ENCODE data around the gene IL11RA. TPM values are rescaled to one million over a fixed set of nuclear protein-coding genes. Genes with fewer than 3 reads are reported as not detected.
"Not testable (repeated sequence)": the region's sequence is repeated elsewhere in the genome, so short reads cannot be mapped to it uniquely, and the experiment has no call there.

Gene IL11RA
- total RNA-seq, 1 donor from 2014 or later = 75.7 TPM

DNA sequence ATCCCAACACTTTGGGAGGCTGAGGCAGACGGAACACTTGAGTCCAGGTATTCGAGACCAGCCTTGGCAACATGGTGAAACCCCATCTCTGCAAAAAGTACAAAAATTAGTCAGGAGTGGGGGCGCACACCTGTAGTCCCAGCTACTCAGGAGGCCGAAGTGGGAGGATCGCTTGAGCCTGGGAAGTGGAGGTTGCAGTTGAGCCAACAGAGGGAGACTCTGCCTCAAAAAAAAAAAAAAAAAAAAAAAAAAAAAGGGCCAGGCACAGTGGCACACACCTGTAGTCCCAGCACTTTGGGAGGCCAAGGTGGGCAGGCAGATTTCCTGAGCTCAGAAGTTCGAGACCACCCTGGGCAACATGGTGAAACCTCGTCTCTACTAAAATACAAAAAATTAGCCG, 12.7 kb upstream of the IL11RA start:
- not testable (repeated sequence) for H3K4me3 ChIP-seq (ENCODE audit: low read length in 3 of 3); H3K9ac ChIP-seq (ENCODE audit: low read depth in 1 of 3, low read length in 3 of 3); H3K27me3 ChIP-seq (ENCODE audit: control insufficient read depth in 3 of 3, insufficient read depth in 3 of 3, low read length in 3 of 3); H3K27ac ChIP-seq (ENCODE audit: low read depth, low read length); H3K9me3 ChIP-seq (ENCODE audit: control insufficient read depth in 3 of 3, low read length in 3 of 3)
- Histone ChIP-seq H3K4me1 (ENCODE audit: control insufficient read depth in 3 of 3, insufficient read depth in 3 of 3, low read length in 3 of 3) (peaks cover 18 to 38% (median 27%) of the 10 kb centered on the region in 3 donors), H3K36me3 (ENCODE audit: control insufficient read depth in 3 of 3, insufficient read depth in 3 of 3, low read length in 3 of 3) (peaks cover 8 to 12% (median 10%) of the 10 kb centered on the region in 3 donors)

DNA sequence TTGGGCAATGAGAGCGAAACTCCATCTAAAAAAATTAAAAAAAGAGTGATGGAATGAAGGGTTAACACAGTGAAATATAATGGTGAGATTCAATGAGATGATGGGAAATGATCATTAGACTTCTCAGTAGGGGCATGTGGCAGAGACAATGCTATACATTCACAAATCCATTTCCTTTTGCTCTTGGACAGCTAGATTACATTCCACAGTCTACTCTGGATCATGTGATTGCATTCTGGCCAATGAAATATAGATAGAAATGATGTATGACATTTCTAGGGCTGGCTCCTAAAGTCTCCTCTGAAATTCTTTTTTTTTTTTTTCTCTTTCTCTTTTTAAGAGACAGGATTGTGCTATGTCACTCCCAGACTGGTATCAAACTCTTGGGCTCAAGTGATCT, 9.3 kb upstream of the IL11RA start:
- H3K27me3 ChIP-seq (ENCODE audit: control insufficient read depth in 3 of 3, insufficient read depth in 3 of 3, low read length in 3 of 3) = no peaks in the 10 kb centered on the region
- H3K4me1 ChIP-seq (ENCODE audit: control insufficient read depth in 3 of 3, insufficient read depth in 3 of 3, low read length in 3 of 3) = peaks cover 22 to 35% (median 26%) of the 10 kb centered on the region in 3 donors
- no peak overlapping the region for H3K4me3 ChIP-seq (ENCODE audit: low read length in 3 of 3)
- H3K36me3 ChIP-seq (ENCODE audit: control insufficient read depth in 3 of 3, insufficient read depth in 3 of 3, low read length in 3 of 3) = no peaks in the 10 kb centered on the region
- H3K9ac ChIP-seq (ENCODE audit: low read depth in 1 of 3, low read length in 3 of 3) = no peak overlapping the region
- H3K27ac ChIP-seq (ENCODE audit: low read depth, low read length) = no peak overlapping the region
- no peaks in the 10 kb centered on the region for H3K9me3 ChIP-seq (ENCODE audit: control insufficient read depth in 3 of 3, low read length in 3 of 3)

DNA sequence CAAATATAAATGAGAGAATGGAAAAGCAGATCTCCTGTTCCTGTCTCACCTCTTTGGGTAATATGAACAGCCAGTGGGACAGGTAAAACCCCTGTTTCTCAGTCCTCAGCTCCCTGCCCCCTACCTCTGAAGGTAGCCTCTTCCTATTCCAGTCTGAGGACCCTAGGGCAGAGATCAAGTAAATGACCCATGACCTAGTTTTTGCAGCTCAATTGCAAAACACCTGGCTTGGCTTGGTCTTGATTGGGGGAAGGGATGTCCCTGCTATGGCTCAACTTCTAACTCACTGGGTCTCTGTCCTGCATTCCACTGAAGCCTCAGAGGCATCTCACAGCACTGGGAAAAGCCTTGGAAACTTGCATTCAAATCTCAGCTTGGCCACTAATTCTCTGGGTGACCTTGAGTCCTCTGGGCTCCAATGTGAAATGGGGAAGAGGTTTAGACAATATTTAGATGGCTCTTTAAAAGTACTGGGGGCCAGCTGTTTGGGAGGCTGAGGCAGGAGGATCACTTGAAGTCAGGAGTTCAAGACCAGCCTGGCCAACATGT, 7.1 kb upstream of the IL11RA start:
- Histone ChIP-seq H3K9ac (ENCODE audit: low read depth in 1 of 3, low read length in 3 of 3) (no peak overlapping the region), H3K4me3 (ENCODE audit: low read length in 3 of 3) (no peak overlapping the region), H3K4me1 (ENCODE audit: control insufficient read depth in 3 of 3, insufficient read depth in 3 of 3, low read length in 3 of 3) (peaks cover 25 to 42% (median 29%) of the 10 kb centered on the region in 3 donors), H3K27me3 (ENCODE audit: control insufficient read depth in 3 of 3, insufficient read depth in 3 of 3, low read length in 3 of 3) (no peaks in the 10 kb centered on the region), H3K36me3 (ENCODE audit: control insufficient read depth in 3 of 3, insufficient read depth in 3 of 3, low read length in 3 of 3) (peaks cover 16 to 19% (median 18%) of the 10 kb centered on the region in 3 donors), H3K27ac (ENCODE audit: low read depth, low read length) (no peak overlapping the region), H3K9me3 (ENCODE audit: control insufficient read depth in 3 of 3, low read length in 3 of 3) (no peaks in the 10 kb centered on the region)

DNA sequence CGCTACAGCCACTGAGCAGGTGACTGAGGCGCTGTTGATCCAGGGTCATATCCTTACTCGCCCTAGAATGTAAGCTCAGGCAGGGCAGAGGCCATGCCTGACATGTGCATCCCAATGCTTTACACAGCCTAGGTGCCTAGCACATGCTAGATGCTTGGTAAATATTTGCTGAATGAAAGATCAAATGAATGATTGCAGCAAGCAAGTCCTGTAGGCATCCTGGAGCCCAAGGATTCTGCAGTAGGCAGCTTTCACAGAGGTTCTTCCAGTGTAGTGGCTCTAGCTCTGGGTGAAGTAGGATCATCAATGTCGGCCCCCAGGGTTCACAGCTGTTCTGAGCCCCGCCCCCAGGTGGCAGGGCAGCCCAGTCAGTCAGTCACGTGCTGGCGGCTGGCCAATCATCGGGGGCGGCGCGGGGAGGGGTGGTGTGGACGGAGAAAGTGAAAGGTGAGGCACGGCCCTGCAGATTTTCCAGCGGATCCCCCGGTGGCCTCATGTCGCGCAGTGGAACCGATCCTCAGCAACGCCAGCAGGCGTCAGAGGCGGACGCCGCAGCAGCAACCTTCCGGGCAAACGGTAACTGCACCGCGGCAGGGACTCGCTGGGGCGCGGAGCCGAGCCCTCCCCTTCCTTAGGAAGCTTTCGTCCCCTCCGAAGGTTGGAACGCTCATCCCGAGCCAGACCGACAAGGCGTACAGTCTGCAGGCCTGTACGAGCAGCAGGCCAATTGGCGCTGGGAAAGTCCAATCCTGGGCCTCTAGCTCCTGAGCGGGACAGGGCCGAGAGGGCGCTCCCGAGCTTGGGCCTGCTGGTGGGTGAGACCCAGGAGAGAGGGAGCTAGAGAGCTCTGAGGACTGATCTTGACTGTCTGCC, 5.5 kb upstream of the IL11RA start, which contains the start of gene GALT:
GALT (plus strand) TSS at position 465 of the 873 bp plus-strand sequence; CDS start at position 495, 30 bp downstream.
- H3K4me1 ChIP-seq (ENCODE audit: control insufficient read depth in 3 of 3, insufficient read depth in 3 of 3, low read length in 3 of 3) = peaks cover 31 to 51% (median 37%) of the 10 kb centered on the region in 3 donors
- no peaks in the 10 kb centered on the region for H3K9me3 ChIP-seq (ENCODE audit: control insufficient read depth in 3 of 3, low read length in 3 of 3)
- peak within 1 kb of the TSS; percentile 85 for H3K27ac ChIP-seq (ENCODE audit: low read depth, low read length)
- H3K9ac ChIP-seq (ENCODE audit: low read depth in 1 of 3, low read length in 3 of 3) = peak within 1 kb of the TSS; percentile 84 to 96 (median 87)
- peak within 1 kb of the TSS; percentile 92 to 97 (median 95) for H3K4me3 ChIP-seq (ENCODE audit: low read length in 3 of 3)
- no peaks in the 10 kb centered on the region for H3K27me3 ChIP-seq (ENCODE audit: control insufficient read depth in 3 of 3, insufficient read depth in 3 of 3, low read length in 3 of 3)
- peaks cover 19 to 26% (median 22%) of the 10 kb centered on the region in 3 donors for H3K36me3 ChIP-seq (ENCODE audit: control insufficient read depth in 3 of 3, insufficient read depth in 3 of 3, low read length in 3 of 3)

DNA sequence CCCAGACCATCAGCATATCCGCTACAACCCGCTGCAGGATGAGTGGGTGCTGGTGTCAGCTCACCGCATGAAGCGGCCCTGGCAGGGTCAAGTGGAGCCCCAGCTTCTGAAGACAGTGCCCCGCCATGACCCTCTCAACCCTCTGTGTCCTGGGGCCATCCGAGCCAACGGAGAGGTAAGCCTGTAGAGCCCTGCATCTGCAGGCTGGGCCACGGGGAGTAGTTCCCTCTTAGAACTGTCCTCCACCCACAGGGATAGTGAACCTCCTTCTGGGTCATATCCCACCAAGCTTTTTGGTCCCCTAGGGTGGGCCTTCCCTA, 4.9 kb upstream of the IL11RA start:
- H3K27ac ChIP-seq (ENCODE audit: low read depth, low read length) = peak overlapping the region; percentile 85
- peaks cover 33 to 55% (median 41%) of the 10 kb centered on the region in 3 donors for H3K4me1 ChIP-seq (ENCODE audit: control insufficient read depth in 3 of 3, insufficient read depth in 3 of 3, low read length in 3 of 3)
- peaks cover 19 to 26% (median 22%) of the 10 kb centered on the region in 3 donors for H3K36me3 ChIP-seq (ENCODE audit: control insufficient read depth in 3 of 3, insufficient read depth in 3 of 3, low read length in 3 of 3)
- peak overlapping the region; percentile 84 to 96 (median 87) for H3K9ac ChIP-seq (ENCODE audit: low read depth in 1 of 3, low read length in 3 of 3)
- no peaks in the 10 kb centered on the region for H3K9me3 ChIP-seq (ENCODE audit: control insufficient read depth in 3 of 3, low read length in 3 of 3)
- peak overlapping the region; percentile 92 to 97 (median 95) for H3K4me3 ChIP-seq (ENCODE audit: low read length in 3 of 3)
- no peaks in the 10 kb centered on the region for H3K27me3 ChIP-seq (ENCODE audit: control insufficient read depth in 3 of 3, insufficient read depth in 3 of 3, low read length in 3 of 3)

DNA sequence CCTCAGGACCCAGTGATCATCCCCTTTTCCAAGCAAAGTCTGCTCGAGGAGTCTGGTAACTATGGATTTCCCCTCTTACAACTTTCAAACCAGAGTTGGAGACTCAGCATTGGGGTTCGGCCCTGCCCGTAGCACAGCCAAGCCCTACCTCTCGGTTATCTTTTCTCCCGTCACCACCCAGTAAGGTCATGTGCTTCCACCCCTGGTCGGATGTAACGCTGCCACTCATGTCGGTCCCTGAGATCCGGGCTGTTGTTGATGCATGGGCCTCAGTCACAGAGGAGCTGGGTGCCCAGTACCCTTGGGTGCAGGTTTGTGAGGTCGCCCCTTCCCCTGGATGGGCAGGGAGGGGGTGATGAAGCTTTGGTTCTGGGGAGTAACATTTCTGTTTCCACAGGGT, 4.3 kb upstream of the IL11RA start:
- peak overlapping the region; percentile 15 for H3K27ac ChIP-seq (ENCODE audit: low read depth, low read length)

DNA sequence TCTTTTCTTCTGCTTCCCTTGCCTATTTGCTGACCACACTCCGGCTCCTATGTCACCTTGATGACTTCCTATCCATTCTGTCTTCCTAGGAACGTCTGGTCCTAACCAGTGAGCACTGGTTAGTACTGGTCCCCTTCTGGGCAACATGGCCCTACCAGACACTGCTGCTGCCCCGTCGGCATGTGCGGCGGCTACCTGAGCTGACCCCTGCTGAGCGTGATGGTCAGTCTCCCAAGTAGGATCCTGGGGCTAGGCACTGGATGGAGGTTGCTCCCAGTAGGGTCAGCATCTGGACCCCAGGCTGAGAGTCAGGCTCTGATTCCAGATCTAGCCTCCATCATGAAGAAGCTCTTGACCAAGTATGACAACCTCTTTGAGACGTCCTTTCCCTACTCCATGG, 3.3 kb upstream of the IL11RA start:
- no peaks in the 10 kb centered on the region for H3K27me3 ChIP-seq (ENCODE audit: control insufficient read depth in 3 of 3, insufficient read depth in 3 of 3, low read length in 3 of 3)
- H3K9me3 ChIP-seq (ENCODE audit: control insufficient read depth in 3 of 3, low read length in 3 of 3) = no peaks in the 10 kb centered on the region
- peaks cover 45 to 71% (median 57%) of the 10 kb centered on the region in 3 donors for H3K4me1 ChIP-seq (ENCODE audit: control insufficient read depth in 3 of 3, insufficient read depth in 3 of 3, low read length in 3 of 3)
- H3K4me3 ChIP-seq (ENCODE audit: low read length in 3 of 3) = no peak overlapping the region
- H3K9ac ChIP-seq (ENCODE audit: low read depth in 1 of 3, low read length in 3 of 3) = peak overlapping the region in 1 of 3 donors; percentile 25
- H3K27ac ChIP-seq (ENCODE audit: low read depth, low read length) = no peak overlapping the region
- peaks cover 19 to 26% (median 22%) of the 10 kb centered on the region in 3 donors for H3K36me3 ChIP-seq (ENCODE audit: control insufficient read depth in 3 of 3, insufficient read depth in 3 of 3, low read length in 3 of 3)

More for the DNA sequence above, 4.3 kb upstream of the IL11RA start:
- Histone ChIP-seq H3K27me3 (ENCODE audit: control insufficient read depth in 3 of 3, insufficient read depth in 3 of 3, low read length in 3 of 3) (no peaks in the 10 kb centered on the region), H3K9me3 (ENCODE audit: control insufficient read depth in 3 of 3, low read length in 3 of 3) (no peaks in the 10 kb centered on the region), H3K4me1 (ENCODE audit: control insufficient read depth in 3 of 3, insufficient read depth in 3 of 3, low read length in 3 of 3) (peaks cover 38 to 61% (median 46%) of the 10 kb centered on the region in 3 donors), H3K9ac (ENCODE audit: low read depth in 1 of 3, low read length in 3 of 3) (peak overlapping the region; percentile 84 to 96 (median 87)), H3K4me3 (ENCODE audit: low read length in 3 of 3) (peak overlapping the region; percentile 92 to 97 (median 95)), H3K36me3 (ENCODE audit: control insufficient read depth in 3 of 3, insufficient read depth in 3 of 3, low read length in 3 of 3) (peaks cover 19 to 26% (median 22%) of the 10 kb centered on the region in 3 donors)

DNA sequence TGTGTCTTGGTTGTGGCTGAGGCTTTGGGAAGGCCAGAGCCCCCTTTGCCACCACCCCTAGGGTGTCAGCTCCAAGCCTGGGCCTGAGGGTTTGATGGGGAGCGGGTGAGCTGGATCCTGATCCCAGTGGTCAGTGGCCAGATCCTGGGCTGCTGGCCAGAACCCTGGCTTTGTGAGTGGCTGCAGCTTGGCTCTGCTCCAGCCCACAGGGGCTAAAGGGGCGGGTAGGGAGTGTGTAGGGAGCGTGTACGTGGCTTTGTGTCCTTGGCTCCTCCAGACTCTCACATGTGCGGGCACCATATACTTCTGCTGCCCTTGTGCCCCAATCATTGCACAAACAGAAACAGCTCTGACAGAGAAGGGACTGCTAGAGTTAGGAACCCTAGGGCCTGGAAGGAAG, 1.2 kb upstream of the IL11RA start:
- Histone ChIP-seq H3K9me3 (ENCODE audit: control insufficient read depth in 3 of 3, low read length in 3 of 3) (no peaks in the 10 kb centered on the region), H3K27ac (ENCODE audit: low read depth, low read length) (peak overlapping the region; percentile 72)

DNA sequence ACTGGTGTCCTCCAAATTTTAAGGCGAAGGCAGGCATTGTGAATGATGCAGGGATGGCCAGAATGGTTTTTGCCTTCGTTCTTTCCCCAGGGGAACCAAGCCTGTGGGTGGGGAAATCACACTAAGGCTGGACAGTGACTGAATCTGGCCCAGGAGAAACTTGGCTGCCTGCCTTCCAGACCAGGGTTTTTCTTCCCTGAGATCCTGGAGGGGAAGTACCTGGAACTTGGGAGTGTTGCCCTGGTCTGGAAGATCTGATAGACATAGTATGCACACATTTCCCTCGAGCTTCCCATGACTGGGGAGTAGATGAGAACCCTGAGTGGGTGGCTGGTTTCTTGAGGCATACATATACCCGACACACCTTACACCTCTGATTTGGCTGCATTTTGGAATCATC, 664 bp upstream of the IL11RA start:
- Histone ChIP-seq H3K27ac (ENCODE audit: low read depth, low read length) (peak overlapping the region; percentile 72), H3K9me3 (ENCODE audit: control insufficient read depth in 3 of 3, low read length in 3 of 3) (no peaks in the 10 kb centered on the region), H3K4me3 (ENCODE audit: low read length in 3 of 3) (peak overlapping the region; percentile 65 to 96 (median 88)), H3K4me1 (ENCODE audit: control insufficient read depth in 3 of 3, insufficient read depth in 3 of 3, low read length in 3 of 3) (peaks cover 58 to 80% (median 67%) of the 10 kb centered on the region in 3 donors), H3K27me3 (ENCODE audit: control insufficient read depth in 3 of 3, insufficient read depth in 3 of 3, low read length in 3 of 3) (no peaks in the 10 kb centered on the region), H3K9ac (ENCODE audit: low read depth in 1 of 3, low read length in 3 of 3) (peak overlapping the region; percentile 64 to 92 (median 85)), H3K36me3 (ENCODE audit: control insufficient read depth in 3 of 3, insufficient read depth in 3 of 3, low read length in 3 of 3) (peaks cover 19 to 26% (median 22%) of the 10 kb centered on the region in 3 donors)

More for the DNA sequence above, 1.2 kb upstream of the IL11RA start:
- Histone ChIP-seq H3K27me3 (ENCODE audit: control insufficient read depth in 3 of 3, insufficient read depth in 3 of 3, low read length in 3 of 3) (no peaks in the 10 kb centered on the region), H3K9ac (ENCODE audit: low read depth in 1 of 3, low read length in 3 of 3) (peak overlapping the region in 2 of 3 donors; percentile 16 to 92), H3K36me3 (ENCODE audit: control insufficient read depth in 3 of 3, insufficient read depth in 3 of 3, low read length in 3 of 3) (peaks cover 19 to 26% (median 22%) of the 10 kb centered on the region in 3 donors), H3K4me3 (ENCODE audit: low read length in 3 of 3) (peak overlapping the region in 2 of 3 donors; percentile 65 to 96), H3K4me1 (ENCODE audit: control insufficient read depth in 3 of 3, insufficient read depth in 3 of 3, low read length in 3 of 3) (peaks cover 63 to 85% (median 72%) of the 10 kb centered on the region in 3 donors)
